HG02588 (cell line): ENCODE measurements around the gene MPHOSPH8.

Source experiments
- ATAC-seq: cut with Tn5 transposase; IDR thresholded peaks from one replicate; pipeline ENCODE4 v1.9.1; 2021; ENCODE audit warnings: mild to moderate bottlenecking, moderate library complexity; ENCODE audit not compliant: unreplicated experiment

MPHOSPH8 gene, protein sequence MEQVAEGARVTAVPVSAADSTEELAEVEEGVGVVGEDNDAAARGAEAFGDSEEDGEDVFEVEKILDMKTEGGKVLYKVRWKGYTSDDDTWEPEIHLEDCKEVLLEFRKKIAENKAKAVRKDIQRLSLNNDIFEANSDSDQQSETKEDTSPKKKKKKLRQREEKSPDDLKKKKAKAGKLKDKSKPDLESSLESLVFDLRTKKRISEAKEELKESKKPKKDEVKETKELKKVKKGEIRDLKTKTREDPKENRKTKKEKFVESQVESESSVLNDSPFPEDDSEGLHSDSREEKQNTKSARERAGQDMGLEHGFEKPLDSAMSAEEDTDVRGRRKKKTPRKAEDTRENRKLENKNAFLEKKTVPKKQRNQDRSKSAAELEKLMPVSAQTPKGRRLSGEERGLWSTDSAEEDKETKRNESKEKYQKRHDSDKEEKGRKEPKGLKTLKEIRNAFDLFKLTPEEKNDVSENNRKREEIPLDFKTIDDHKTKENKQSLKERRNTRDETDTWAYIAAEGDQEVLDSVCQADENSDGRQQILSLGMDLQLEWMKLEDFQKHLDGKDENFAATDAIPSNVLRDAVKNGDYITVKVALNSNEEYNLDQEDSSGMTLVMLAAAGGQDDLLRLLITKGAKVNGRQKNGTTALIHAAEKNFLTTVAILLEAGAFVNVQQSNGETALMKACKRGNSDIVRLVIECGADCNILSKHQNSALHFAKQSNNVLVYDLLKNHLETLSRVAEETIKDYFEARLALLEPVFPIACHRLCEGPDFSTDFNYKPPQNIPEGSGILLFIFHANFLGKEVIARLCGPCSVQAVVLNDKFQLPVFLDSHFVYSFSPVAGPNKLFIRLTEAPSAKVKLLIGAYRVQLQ

DNA sequence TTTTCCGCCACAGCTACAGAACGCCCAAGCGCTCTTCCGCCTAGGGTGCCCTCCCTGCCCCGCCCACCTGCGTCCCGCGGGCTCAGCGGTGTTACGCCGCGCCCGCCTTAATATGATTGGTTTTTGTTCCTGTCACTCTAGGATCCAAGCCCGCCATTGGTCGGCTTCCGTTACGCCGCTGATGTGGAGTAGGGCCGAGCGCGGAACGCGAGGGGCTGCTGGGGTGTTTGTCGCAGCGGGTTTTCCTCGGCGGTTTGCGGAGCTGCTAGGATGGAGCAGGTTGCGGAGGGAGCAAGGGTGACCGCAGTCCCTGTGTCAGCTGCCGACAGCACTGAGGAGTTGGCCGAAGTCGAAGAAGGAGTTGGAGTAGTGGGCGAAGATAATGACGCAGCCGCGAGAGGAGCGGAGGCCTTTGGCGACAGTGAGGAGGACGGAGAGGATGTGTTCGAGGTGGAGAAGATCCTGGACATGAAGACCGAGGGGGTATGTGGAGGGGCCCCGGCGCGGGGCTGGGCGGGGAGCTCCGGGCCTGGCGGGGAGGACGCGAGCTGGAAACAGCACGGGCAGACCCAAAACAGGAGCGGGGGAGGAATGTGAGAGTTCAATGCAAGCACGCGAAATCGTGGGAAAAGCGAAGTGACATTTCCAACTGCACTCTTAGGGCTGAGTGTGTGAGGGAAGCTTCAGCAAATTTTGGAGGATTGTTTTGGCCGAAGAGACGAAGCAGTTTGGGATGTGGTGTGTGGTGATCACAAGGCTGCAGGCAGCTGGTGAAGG is at the start of gene MPHOSPH8:
Gene MPHOSPH8, plus strand, starts transcription at position 181 of the 777 bp plus-strand sequence. Its CDS starts 90 bp downstream, at position 271.
- ATAC-seq = peak; percentile 99

DNA sequence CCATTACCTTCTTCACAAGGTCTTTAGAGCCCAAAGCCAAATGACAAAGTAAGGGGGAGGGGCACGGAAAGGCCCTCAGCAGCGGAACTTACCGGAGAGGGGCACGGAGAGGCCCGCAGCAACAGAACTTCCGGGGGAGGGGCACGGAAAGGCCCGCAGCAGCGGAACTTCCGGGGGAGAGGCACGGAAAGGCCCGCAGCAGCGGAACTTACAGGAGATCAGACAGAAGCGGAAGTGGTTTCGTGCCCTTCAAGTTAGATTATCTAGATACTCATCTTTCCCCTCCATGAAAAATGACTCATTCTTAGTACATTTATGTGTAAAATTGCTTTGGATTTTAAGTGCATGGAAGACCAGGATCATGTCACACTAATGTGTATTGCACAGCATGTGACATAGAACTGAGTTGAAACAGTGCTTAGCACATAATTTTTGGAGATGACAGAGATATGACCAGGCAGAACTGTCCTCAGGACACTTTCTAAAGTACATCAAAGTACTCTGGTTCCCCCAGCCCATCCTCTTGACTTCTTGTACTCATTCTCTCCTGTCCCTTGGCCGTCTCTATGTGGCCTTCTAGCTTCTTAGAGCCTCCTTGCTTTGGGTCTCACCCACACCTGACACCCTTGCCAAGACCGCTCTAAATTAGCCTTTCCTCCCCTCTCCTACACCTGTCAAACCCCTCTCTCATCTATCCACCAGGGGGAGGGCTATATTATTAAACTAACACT is 46.4 kb upstream of the MPHOSPH8 start:
- peak; percentile 83 for ATAC-seq

DNA sequence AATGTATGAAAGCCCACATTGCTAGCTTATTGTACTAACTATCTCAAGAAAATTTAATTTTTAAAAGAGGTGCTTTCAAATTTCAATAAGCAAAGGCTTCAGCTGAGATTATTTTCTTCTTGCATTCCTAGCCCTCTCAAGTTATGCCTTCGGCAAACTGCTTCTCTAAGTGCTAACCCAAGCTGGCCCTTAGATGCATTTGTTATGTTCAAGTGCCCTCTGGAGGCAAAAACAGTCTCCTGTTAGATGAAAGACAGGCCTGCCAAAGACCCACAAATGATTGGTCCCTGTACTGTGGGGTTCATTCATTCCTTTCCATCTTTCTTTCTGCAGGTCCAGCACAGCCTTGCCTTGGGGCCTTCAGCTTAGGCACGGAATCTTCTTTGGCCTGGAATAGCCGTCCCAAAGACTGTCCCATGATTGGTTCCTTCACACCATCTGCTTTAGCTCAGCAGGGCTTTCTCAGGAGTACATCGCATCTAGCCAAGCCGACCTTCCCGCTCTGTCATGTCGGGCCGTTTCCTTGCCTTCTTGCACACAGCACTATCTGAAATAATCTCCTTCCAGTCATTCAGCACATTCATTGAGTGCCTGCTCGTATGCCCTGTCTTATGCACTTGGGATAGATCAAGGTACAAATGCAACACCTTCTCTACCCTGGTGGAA is 45.7 kb upstream of the MPHOSPH8 start:
- ATAC-seq = peak; percentile 71

DNA sequence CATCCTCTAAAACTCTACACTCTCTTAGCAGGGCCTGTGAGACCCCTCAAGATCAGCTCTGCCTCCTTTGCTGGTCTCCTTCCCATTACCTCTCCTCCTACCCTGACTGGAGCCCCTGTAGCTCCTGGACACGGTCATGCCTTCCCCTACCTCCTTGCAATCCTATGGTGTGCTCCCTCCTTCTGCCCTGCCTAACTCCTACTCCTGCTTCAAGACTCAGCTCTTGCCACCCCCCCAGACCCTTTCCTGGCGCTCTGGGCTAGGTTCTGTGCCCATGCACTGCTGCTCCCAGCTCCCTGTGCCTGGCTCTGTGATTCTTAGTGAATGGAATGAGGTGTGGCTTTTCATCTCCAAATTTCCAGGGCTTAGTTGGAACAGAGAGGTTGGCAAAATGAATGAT is 44.1 kb upstream of the MPHOSPH8 start:
- no peak for ATAC-seq

DNA sequence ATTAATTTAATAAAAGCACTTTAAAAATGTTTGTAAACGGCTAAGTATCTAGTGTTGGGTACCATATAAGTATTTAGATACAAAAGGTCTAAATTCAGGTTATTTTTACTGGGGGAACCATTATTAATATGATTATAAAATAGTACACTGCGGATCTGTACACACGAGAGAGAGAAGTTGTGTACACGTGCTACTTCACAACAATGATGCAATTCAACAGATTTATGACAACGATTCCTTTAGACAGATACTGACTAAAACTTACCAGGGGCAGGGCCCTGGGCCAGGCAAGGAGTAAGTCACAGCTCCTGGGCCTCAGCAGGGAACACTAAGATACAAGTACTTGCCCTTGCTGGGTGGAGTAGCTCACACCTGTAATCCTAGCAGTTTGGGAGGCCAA is 43.0 kb upstream of the MPHOSPH8 start:
- no peak for ATAC-seq

DNA sequence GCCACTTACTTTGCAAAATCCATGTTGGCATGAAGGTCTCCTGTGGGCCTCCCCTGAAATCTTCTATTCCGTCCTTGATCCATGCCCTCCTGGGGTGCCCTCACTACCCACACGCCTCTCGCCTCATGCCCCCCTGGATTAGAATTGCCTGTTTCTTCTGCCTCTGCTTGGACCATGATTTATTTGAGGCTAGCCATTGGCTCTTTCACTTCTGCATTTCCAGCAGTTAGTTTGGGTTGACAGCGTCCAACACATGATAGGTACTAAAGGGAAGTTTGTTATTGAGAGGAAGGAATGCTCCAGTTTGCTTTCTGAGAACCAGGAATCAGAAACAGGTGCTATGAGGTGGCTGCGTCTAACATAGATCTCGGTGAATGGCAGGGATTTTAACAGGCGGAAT is 41.6 kb upstream of the MPHOSPH8 start:
- ATAC-seq = no peak

DNA sequence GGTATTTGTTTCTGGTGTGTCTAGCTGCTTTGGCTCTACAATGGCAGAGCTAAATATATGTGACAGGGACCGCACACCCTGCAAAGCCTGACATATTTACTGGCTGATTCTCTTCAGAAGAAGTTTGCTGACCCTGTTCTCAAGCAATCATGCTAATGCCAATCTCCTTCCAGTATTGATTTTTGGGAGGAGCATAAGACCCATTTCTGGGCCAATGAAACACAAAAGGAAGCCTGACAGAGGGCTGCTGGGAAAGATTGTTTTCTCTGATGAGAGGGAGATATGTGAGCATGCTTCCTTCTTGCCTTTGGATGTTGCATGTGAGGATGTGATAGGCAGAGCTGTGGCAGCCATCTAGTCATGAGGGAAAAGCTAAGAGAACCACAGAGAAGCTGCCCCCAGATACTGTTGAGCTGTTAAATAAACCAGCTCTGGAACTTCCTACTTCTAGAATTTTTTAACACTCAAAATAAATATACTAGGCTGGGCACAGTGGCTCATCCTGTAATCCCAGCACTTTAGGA is 40.7 kb upstream of the MPHOSPH8 start:
- ATAC-seq = no peak

DNA sequence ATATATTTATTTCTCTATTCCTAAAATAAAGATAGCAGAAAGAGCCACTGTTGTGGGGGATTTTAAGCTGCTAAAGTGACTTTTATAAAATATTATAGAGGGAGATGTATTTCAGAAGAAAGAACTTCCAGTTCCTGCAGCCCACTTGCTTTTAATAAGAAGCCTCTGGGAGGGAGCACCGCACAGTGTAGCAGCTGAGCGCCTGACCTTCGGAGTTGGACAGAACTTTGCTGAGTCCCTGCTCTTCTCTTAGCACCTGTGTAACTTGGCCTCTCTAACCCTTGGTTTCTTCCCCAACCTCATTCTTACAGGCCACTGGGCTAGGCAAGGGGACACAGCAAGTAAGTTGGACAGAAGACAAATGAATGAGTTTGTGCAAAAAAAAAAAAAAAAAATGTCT is 37.4 kb upstream of the MPHOSPH8 start:
- ATAC-seq = no peak

DNA sequence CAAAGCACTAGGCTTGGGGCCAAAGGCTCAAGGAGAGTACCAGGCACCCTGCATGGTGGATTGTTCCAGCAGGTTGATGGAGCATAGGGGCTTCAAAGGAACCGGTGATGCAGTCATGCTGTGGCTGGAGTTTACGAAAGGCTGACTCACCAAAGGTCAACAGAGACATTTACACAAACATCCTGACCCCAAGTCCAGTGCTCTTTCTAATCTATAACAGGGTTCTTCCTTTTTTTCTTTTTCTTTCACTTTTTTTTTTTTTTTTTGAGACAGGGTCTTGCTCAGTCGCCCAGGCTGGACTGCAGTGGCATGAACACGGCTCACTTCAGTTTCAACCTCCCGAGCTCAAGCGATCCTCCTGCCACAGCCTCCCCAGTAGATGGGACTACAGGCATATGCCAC is 36.5 kb upstream of the MPHOSPH8 start:
- no peak for ATAC-seq

DNA sequence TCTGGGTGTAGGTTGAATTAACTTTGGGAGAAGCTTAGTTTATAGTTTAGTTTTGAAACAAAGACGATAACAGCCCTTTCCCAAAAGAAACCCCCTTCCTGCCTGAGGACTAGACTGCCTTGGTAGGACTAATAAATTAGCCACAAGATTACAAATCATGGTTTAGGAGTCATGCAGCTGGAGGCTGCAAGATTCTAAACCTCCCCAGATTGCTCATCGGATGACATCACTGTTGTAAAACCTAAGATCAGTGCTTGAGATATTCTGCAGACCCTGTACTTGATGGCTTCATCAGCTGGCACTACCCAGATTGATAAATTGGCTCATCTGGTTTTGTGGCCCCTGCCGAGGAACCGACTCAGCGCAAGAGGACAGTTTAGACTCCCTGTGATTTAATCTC is 35.9 kb upstream of the MPHOSPH8 start:
- ATAC-seq = no peak

DNA sequence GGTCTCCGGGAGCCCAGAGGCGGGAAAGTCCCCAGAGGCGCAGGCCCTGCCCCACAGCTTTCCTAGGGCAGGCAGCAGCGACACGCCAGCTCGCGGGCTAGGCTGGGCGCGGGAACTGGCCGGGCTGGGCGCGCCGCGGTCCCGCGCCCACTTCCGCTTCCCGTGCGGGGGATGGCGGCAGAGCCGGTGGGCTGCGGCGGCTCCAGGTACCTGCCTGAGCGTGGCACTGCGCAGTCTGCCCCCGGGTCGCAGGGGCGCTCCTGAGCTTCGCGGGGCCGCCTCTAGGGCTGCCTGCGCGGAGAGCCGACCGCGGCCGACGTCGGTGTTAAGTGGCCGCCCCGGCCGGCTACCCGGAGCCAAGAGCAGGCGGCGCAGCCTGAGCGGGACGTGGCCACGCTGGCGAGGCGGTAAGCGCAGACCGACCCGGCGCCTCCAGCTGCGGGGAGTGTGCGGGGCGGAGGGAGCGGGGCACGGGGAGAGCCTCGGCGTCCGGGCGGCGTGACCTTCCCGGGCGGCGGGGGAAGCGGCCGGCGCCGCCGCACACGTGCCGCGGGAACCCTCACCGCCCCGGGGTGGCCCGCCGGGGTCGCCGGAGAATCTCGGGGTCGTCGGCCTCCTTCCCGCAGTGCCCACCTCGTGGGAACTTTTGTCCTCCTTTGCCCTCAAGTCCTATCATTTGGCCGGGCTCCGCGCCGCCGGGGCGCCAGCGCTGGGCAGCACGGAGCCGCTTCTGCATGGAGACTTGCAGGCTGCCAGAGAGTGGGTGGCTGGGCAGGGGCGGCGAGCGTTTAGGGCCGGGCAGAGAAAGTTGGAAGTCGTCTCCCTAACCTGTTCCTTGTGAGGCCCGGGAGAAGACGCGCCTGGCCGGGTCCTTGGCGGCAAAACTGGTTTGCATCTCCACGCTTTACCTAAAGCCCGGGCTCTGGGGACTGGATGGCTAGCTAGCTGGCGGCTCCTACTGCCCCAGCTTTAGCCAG is 31.4 kb upstream of the MPHOSPH8 start:
- ATAC-seq = peak; percentile 90

DNA sequence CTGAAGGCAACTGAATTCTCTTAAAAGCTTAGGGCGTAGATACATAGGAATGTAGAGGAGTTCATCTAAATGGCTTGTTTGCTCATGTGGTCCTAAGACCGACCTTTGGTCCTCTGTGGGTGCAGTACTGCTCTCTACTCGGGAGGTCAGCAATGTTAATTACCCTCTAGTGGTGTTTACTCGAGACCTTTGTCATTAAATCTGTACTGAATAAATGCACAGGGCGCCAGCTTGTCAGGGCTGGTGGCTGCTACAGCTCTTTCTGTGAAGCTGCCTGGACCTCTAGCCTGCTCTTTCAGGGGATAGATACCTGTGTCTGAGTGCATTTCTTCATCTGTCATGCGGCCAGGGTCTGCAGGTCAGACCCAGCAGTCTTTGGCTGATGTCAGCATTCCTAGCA is 29.2 kb upstream of the MPHOSPH8 start:
- no peak for ATAC-seq

DNA sequence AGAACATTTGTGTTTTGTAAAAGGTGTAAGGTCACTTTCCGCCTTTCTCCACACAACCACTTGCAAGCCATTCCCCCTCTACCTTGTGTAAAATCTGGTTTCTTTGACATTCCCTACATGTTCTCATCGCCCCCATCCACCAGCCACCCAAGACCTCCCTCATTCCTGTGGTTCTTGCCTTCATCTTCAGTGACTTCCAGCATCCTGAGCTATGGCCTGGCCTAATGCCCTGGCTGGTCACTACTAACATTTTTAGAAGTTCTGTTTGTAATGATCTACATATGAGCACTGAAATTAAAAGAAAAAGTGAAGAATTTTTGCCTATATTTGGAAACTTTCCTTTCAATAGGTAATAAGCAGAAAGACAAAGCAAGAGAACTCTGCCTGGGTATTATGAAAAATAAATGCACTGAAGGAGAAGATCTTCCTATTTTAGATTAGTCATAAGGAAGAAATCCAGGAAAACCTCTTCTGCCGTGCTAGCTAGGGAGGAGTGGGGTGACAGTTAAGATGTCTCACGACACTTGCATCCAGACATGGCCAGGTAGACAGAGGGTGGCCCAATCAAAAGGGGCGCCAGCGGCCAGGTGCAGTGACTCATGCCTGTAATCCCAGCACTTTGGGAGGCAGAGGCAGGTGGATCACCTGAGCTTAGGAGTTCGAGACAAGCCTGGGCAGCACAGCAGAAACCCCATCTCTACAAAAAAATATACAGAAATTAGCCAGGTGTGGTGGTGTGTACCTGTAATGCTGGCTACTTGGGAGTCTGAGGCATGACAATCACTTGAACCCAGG is 28.1 kb upstream of the MPHOSPH8 start:
- no peak for ATAC-seq

DNA sequence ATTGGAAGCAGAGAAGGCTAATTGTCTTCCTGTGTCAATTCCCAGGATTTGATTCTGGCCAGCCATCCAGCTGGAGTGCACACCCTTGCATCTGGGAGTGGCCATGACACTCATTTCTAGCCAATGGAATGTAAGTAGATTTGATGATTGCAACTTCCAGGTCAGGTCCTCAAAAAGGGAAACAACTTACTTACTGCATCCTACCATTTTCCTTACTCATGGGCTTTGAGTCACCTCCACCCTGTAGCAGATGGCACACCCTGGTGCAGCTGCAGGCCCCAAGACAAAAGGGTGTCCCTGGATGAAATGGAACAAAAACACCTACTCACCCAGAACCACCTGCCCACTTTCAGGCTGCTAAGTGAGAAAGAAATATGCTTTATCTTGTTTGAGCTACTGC is 27.3 kb upstream of the MPHOSPH8 start:
- ATAC-seq = no peak

DNA sequence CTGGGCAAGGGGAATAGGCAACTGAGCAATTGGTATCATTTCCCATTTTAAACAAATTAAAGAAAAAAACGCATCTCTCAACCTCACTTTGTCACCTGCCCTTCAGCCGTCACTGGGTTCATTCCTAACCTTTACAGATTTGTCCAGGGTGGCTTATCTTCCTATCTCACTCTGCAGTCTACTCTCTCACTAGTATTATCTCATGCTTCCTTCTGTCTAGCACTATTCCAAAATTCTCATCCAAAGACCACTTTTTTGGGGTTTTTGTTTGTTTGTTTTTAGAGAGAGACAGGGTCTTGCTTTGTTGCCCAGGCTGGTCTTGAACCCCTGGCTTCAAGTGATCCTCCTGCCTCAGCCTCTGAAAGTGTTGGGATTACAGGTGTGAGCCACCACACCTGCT is 26.7 kb upstream of the MPHOSPH8 start:
- no peak for ATAC-seq

DNA sequence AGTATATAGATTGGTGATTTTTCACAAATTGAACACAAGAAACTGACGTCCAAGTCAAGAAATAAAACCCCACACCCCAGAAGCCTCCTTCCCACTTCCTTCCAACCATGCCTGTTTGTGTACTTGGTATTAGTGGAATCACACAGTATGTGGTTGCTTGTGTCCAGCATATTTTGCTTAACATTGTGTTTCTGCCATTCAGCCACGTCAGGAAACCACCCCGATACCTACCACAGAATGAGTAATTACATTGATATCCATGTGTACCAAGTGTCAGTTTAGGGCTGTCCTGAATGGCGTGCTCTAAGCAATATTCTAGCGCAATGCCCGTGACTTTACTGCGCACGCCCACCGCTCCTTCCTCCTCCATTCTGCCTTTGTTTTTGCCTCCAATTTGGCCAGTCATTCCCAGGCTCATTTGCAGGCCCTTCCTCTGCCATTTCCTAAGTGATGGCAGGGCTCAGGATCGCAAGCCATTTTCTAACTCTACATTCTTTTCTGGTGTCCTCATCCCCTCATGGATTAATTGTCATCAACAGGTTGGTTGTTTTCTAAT is 25.9 kb upstream of the MPHOSPH8 start:
- no peak for ATAC-seq

DNA sequence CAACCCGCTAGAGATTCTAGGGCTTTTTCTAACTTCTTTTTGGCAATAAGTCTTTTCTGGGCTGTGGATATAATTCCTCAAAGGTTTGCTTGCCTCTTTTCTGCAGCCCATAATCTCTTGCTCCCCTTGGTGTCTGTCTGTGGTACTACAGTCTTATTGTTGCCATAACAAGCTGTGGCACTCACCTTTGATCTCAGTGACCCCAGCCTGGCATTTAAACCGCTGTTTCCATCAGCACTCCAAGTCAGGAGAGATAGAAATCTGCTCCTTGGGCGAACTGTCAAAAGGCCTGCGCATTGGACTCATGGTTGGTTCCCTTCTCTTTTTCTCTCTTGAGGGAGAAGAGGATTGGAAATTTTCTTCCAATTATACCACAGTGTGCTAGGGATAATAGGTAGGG is 14.5 kb upstream of the MPHOSPH8 start:
- ATAC-seq = no peak

DNA sequence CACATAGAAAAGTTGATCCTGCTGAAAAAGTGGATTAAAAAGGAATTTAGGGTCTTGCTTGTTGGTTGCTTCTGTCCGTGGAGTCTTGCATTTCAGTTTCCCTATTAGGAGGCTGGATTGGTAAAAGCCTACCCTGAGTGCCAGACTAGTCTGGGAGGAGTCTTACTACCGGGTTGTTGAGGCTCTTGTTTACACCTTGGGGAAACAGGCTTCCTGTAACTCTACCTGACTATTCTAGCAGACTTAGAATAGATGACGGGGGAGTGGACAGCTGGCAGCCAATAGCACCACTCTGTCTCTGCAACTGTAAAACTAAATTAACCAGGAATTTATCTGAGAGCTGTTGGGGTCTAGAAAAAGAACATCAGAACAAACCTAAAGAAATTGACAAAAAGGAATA is 11.3 kb upstream of the MPHOSPH8 start:
- no peak for ATAC-seq
